Subcutaneous abdominal adipose tissue (tissue), 5 donors: Measurements from ENCODE around the gene INPP1.

Source experiments
- H3K27ac ChIP-seq: one replicate; pipeline ENCODE4 v1.7.0; 2013; ENCODE audit warnings: low read depth, mild to moderate bottlenecking, inconsistent platforms, low read length, moderate library complexity
- H3K27me3 ChIP-seq, 5 donors: one replicate each; pipeline ENCODE4 v1.7.0; 2013; ENCODE audit warnings: low read length in 5 of 5, inconsistent platforms in 1 of 5; ENCODE audit not compliant: control insufficient read depth in 5 of 5, insufficient read depth in 4 of 5
- H3K36me3 ChIP-seq, 5 donors: one replicate each; pipeline ENCODE4 v1.7.0; 2013; ENCODE audit warnings: low read length in 5 of 5; ENCODE audit not compliant: control insufficient read depth in 5 of 5, insufficient read depth in 5 of 5
- H3K4me1 ChIP-seq, 5 donors: one replicate each; pipeline ENCODE4 v1.7.0; 2013; ENCODE audit warnings: low read length in 5 of 5, mild to moderate bottlenecking in 3 of 5, moderate library complexity in 1 of 5; ENCODE audit not compliant: control insufficient read depth in 5 of 5, insufficient read depth in 5 of 5
- H3K4me3 ChIP-seq, 5 donors: one replicate each; pipeline ENCODE4 v1.7.0; 2013; ENCODE audit warnings: low read length in 5 of 5, low read depth in 1 of 5
- H3K9ac ChIP-seq, 5 donors: one replicate each; pipeline ENCODE4 v1.7.0; 2013; ENCODE audit warnings: low read length in 5 of 5, mild to moderate bottlenecking in 4 of 5, moderate library complexity in 3 of 5
- H3K9me3 ChIP-seq, 5 donors: one replicate each; pipeline ENCODE4 v1.7.0; 2013; ENCODE audit warnings: low read length in 5 of 5; ENCODE audit not compliant: control insufficient read depth in 5 of 5
- donor health status: healthy.
- donor health status: healthy.
- donor health status: healthy.
- donor health status: healthy.
- donor health status: healthy.

INPP1 gene

GRCh38 chr2:190413421-190413820 lies 70.0 kb downstream of the INPP1 start:
- Histone ChIP-seq H3K4me1 (peaks cover 0 to 35% (median 22%) of the 10 kb centered on the region in 5 donors), H3K4me3 (no peak overlapping the region), H3K9ac (no peak overlapping the region), H3K36me3 (no peaks in the 10 kb centered on the region), H3K27ac (no peak overlapping the region), H3K27me3 (peaks cover 0 to 6% (median 3%) of the 10 kb centered on the region in 5 donors), H3K9me3 (no peaks in the 10 kb centered on the region)

- Histone ChIP-seq H3K4me1 (peaks cover 0 to 28% (median 18%) of the 10 kb centered on the region in 5 donors), H3K4me3 (no peak overlapping the region), H3K9me3 (no peaks in the 10 kb centered on the region), H3K27me3 (no peaks in the 10 kb centered on the region), H3K36me3 (no peaks in the 10 kb centered on the region), H3K9ac (no peak overlapping the region), H3K27ac (no peak overlapping the region)
These were observed 71.9 kb downstream of the INPP1 start for GRCh38 chr2:190415251-190415650.

- Histone ChIP-seq H3K9ac (peak overlapping the region in 1 of 5 donors; percentile 13), H3K4me3 (no peak overlapping the region), H3K27me3 (no peaks in the 10 kb centered on the region), H3K9me3 (no peaks in the 10 kb centered on the region), H3K4me1 (peaks cover 0 to 26% (median 18%) of the 10 kb centered on the region in 5 donors), H3K36me3 (no peaks in the 10 kb centered on the region), H3K27ac (peak overlapping the region; percentile 7)
These were observed 72.7 kb downstream of the INPP1 start for GRCh38 chr2:190415794-190416775.

DNA sequence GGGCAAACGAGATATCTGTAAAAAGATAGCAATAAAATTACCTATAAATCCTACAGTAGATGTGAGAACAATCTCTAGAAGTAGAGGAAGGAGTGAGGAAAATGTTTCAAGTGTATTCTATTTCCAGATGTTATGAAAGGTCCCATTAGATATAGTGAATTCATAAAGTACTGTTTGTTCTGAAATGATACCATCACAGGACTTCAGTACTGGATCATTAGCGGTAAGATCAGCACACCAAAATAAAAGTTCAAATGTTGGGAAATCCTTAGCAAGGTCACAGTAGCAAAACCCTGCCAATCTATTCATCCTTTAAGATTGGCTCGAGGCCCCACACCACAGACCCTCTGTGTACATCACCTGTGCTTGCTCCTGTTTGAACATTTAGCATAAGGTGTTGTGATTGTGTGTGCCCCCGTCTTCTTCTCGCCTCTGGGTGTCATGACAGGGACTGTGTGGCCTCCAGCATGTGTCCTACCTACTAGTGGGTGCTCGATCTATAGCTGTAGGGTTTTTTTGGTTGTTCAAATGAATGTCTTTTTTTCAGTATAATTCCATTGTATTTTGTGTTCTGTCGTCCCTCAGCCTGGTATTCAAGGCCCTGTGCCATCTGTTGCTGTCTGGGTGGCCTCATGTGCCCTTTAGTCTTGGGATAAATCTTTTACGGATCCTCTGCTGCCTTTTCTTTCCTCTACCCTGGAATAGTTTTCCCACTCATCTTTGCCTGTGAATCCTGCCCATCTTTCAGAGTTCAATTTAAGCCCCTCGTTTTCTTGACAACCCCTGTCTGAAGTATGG lies 73.9 kb downstream of the INPP1 start:
- Histone ChIP-seq H3K9ac (no peak overlapping the region), H3K4me3 (no peak overlapping the region), H3K27me3 (no peaks in the 10 kb centered on the region), H3K9me3 (no peaks in the 10 kb centered on the region), H3K4me1 (peaks cover 0 to 26% (median 18%) of the 10 kb centered on the region in 5 donors), H3K36me3 (no peaks in the 10 kb centered on the region), H3K27ac (no peak overlapping the region)

- Histone ChIP-seq H3K36me3 (no peaks in the 10 kb centered on the region), H3K27me3 (no peaks in the 10 kb centered on the region), H3K9me3 (no peaks in the 10 kb centered on the region), H3K4me1 (peaks cover 0 to 22% (median 17%) of the 10 kb centered on the region in 5 donors), H3K9ac (no peak overlapping the region), H3K4me3 (no peak overlapping the region), H3K27ac (no peak overlapping the region)
These were observed 75.3 kb downstream of the INPP1 start for GRCh38 chr2:190418727-190419126.

GRCh38 chr2:190420801-190421200 lies 77.4 kb downstream of the INPP1 start:
- no peak overlapping the region for H3K27ac ChIP-seq
- no peaks in the 10 kb centered on the region for H3K9me3 ChIP-seq
- H3K9ac ChIP-seq = no peak overlapping the region
- H3K4me1 ChIP-seq = peaks cover 0 to 22% (median 17%) of the 10 kb centered on the region in 5 donors
- no peaks in the 10 kb centered on the region for H3K27me3 ChIP-seq
- H3K4me3 ChIP-seq = no peak overlapping the region
- H3K36me3 ChIP-seq = no peaks in the 10 kb centered on the region
